Loucy (cell line): ENCODE data around the gene SLC9B2.

Experiments
- EZH2phosphoT487 ChIP-seq: fragments of 200-600 bp; IDR thresholded peaks from 2 replicates; pipeline ENCODE4 v1.6.1; 2018; ENCODE audit warnings: antibody characterized with exemption, mild to moderate bottlenecking, moderate library complexity, borderline replicate concordance
- TF ChIP-seq, protein P1 (sequence below): fragments of 200-600 bp; sonication (generic); conservative IDR thresholded peaks from 2 replicates; pipeline ENCODE4 v1.5.1; 2014; ENCODE audit warnings: mild to moderate bottlenecking, antibody characterized with exemption, low read length

DNA sequence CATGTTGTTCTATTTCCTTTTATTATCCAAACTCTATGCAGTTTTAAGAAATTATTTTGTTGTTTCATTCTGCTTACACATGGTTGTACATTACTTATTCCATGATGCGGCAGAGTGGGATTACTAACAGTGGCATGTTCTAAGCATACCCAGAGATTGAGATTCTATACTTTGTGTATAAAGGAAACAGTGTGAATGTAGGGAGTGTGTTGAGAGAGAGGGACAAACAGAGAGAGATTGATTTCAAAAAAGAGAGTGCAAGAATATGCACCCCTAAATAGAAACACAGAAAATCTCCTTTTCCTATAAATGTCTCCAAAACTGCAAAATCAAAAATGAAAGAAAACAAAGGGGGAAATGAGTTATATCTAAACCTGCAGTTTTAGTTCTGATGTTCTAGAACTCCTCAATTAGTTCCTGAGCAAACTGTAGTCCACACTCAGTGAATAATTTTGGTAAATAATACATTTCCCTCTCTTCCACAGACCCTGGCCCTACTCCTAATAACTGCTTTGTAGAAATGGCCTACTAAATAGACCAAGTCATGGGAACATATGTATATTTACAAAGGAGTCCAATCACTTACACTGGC lies 88.0 kb downstream of the SLC9B2 start:
- TF ChIP-seq, protein P1, sequence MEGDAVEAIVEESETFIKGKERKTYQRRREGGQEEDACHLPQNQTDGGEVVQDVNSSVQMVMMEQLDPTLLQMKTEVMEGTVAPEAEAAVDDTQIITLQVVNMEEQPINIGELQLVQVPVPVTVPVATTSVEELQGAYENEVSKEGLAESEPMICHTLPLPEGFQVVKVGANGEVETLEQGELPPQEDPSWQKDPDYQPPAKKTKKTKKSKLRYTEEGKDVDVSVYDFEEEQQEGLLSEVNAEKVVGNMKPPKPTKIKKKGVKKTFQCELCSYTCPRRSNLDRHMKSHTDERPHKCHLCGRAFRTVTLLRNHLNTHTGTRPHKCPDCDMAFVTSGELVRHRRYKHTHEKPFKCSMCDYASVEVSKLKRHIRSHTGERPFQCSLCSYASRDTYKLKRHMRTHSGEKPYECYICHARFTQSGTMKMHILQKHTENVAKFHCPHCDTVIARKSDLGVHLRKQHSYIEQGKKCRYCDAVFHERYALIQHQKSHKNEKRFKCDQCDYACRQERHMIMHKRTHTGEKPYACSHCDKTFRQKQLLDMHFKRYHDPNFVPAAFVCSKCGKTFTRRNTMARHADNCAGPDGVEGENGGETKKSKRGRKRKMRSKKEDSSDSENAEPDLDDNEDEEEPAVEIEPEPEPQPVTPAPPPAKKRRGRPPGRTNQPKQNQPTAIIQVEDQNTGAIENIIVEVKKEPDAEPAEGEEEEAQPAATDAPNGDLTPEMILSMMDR, result no peak
- no peak for TF ChIP-seq EZH2phosphoT487
